ENCODE measurements around the gene EFCAB11.

The EFCAB11 gene, protein sequence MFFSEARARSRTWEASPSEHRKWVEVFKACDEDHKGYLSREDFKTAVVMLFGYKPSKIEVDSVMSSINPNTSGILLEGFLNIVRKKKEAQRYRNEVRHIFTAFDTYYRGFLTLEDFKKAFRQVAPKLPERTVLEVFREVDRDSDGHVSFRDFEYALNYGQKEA

DNA sequence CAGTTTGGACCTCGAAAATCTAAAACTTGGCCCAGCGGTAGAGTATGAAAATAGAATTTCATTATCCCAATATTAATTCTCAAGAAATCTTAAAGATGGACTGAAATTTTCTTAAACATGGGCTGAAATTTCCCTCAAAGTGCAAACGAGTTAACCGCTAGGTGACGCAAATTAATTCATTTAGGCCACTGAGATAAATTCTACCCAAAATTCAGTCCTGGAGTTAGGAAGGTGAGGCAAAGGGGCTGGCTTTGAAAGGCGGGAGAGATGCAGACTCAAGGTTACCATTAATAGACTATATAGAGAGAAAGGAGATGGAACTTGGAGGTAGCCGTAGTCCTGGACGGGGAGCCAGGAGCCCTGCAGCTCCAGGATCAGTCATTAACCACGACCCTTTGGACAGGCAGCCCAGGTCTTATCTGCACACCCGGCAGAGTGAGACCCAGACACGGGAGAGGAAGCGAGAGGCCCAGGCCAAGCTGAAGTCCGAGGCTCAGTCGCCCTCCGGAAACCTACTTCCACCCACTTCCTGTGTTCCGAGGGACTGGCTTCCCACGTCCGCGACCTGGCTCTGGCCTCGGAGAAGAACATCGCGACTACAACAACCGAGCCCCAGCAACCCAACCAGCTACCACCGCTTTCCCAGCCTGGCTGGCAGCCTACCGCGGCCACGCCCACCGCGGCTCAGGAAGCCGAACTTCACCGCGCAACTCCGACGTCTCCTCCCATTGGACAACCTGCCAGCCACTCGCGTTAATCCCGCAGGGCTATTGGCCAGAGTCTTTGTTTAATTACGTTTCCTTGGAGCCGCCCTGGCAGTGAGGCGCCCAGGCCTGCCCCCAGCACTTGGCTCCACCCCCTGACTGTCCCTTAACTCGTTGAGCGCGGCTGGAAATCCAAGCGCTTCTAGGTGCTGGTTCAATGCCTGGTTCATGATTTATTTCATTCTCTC, at the start of gene EFCAB11:
Gene EFCAB11, minus strand, starts transcription at position 661 of the 952 bp plus-strand sequence. Its CDS starts 70 bp downstream, at position 591.
- peak; percentile 100 for DNase-seq

DNA sequence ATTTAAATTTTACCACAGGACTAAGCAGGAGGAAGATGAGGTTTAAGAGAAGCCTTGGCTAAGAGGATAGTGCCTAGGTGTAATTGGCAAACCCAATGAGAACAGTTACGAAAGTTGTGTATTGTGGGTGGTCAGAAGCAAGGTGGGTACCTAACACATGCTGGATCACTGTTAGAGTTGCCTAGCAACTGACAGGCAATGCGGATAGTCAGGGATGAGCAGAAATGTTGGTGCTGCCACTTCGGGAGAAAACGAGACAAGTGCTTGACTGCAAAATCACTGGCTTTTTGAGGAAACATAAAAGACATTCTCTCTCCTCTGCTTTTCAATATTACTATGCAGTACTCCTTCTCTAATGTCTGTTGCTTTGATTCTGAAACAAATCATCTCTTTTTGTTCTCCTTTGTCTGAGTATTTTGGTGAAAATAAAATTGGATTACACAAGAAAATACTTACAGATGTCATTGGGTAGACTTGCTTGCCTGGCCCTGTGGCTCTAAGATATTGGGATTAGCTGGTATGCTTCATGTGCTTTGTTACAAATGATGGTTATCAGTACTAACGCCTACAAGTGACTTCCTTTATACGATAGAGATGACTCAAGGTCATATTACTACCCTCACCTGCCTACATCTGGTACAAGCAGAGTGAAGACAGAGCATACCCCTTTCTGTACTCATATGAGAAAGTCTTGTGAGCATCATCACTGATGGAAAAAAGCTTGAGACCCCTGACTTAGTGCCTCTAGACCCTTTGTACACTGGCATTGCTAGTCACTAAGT, 49.2 kb upstream of the EFCAB11 start:
- DNase-seq, result no peak

DNA sequence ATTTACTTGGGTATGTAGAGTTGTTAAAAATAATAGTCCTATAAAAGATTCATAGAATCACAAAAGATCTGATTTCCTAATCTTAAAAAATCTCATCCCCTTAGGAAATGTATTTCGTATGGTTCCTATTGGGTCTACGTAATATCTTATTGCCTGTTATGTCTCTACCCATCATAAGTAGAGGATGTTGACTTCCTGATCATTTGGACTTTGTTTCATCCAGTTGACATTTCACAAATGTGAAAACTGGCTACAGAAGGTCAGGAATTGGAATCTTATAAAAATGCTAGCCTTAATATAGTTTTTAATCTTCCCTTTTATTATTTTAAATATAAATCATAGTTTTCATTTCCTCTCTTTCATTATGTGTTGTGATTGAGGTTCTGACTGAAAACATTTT, 46.4 kb upstream of the EFCAB11 start:
- no peak for DNase-seq

DNA sequence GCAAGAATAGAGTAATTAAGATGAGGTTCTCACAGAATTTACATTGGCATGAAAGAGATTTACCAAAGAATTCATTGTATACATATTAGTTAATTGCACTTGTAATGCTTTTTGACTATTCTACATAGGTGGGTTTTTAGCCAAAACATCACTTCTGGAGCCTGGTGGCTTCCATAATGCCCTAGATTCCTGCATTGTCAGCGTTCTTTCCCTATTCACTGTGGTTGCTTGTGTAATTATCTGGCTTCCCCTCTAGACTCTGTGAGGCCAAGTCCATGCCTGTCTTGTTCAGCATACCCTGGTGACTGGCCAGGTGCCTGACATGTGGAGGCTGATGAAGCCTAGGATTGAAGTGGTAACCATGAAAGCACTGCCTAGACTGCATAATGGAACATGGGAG, 42.4 kb upstream of the EFCAB11 start:
- DNase-seq, result no peak

DNA sequence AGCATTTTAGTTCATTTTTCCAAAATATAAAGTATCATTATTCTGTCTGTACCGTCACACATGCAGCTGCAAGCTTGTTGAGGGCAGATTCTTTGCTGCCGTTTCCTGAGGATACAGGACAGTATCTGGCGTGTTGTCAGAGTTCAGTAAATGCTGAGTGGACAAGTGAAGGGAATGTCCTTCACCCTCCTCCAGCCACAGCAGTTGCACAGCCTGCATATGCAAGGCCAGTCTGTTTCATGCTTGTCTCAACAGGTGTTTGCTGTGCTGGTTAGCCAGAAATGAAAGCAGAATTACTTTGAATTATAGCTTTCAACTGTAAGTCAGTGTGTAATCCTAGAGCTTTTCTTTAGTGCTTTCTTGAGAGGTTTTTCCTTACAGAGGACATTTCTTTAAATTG, 37.7 kb upstream of the EFCAB11 start:
- no peak for DNase-seq

DNA sequence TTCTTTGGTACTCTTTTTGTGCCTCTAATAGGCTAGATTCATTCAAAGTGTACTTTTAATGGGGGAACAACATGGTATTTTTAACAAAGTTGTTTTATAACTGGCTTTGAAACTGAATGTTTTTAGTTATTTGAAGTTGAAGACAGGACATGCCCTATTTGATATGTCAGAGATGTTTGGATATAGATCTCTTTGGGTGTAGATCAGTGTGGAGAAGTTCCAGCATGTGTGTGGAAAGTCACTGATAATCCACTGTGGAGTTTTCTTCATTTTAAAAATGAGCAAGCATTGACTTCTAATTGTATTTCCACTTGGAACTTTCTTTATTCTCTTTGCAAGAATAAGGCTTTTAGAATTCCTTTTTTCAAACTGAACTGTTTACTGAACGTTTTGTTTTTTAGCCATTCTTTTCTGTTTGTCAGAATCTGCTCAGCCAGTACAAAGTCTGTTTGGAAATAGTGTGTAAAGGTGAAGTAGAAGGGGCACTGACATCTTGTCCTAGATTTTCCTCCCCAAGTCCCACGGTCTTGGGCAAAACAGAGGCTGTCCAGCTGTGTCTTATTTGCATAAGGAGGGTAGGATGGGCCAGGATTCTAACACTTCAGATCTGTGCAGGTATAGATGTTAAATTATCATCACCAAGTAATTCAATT, 36.2 kb upstream of the EFCAB11 start:
- no peak for DNase-seq

DNA sequence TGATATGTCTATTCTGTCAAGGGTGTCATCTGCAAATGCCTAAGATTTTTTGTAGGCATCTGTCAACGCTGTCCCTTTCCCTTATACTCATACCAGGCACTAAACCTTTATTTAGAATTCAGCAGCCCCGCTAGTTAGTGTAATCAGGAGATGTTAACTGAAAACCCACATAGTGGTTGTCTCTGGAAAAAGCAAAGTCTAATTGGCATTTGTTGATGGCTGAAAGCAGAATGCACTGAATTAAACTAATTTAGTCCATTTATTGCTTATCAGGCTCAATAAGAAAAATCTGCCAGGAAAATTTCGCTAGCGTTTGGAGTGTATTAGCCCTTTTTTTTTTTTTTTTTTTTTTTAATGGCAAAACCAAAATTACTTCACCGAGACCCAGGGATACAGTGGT, 35.7 kb upstream of the EFCAB11 start:
- DNase-seq, result no peak

DNA sequence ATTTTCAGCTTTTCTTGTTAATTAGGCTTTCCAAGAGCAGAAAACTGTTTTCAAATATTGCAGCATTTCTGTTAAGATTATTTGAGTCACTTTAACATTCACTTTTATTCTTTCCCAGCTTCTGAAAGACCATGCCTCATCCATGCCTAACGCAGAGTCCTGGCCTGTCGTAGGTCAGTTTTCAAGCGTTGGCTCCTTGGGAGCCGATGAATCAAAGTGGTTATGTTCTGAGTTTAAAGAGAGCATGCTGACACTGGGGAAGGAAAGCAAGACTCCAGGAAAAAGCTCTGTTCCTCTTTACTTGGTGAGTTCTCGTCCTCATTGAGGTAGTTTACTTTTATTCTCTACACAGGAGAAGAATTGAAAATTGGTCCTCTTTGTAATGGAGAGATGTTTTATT, 34.3 kb upstream of the EFCAB11 start:
- DNase-seq, result no peak

DNA sequence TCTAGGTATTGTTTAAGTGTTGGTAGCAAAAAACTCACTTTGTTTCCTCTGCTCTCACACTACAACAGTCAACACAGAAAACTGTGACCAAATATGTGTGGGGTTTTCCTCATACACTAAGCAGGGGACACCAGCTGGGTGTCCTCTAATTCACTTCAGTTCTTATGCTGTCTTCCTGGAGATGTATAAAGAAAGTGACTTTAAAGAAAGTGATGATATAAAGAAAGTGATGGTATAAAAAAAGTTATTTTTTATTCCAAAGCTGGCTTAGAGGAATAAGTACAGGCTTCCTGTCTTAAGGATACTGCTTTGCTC, 32.6 kb upstream of the EFCAB11 start:
- no peak for DNase-seq

DNA sequence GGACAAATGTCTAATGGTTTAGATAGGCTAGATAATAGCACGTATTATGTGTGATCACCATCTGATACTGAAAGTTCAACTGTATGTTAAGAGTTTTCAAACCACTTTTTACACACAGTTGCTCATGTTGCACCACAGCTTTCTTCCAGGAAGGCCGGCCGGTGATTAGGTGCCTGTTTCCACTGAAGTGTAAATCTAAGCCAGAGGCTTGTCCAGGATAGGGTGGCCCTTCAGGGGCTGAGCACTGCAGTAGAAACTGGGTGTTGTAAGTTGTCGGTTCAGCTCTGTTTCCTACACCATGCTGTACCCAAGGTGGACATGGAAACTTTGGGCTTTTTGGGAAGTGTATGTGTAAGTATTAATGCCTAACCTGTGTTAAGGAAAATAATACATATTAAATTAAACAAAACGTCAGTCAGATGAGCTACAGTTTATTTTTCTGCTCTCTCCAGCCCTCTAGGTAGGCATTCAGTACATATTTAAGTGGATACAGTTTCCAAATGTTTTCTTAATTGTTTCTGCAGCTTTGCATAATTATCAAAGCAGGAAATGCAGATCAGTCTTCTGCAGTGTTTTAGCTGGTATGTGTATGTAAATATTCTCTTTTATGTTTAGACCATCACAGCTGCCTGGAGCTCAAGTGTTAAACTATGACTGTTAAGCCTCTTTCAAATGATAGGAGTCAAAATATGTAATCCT, 32.1 kb upstream of the EFCAB11 start:
- DNase-seq, result no peak

DNA sequence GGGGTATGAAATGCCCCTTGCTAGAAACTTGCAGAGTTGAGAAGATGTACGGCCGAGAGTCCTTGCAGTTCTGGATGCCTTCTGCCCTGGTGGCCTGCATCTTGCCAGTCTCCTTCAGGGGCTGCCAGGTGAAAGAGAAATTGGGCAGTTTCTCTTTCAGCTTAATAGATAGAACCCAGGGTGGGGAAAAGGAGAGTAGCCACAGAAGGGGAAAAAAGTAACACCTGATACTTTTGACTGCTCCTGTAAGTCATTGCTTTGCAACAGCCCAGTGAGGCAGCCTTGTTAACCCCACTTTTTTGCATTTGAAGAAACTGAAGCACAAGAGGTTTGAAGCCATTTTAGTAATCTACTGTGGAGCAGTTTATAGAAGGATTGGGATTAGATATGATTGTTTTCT, 28.8 kb upstream of the EFCAB11 start:
- no peak for DNase-seq

DNA sequence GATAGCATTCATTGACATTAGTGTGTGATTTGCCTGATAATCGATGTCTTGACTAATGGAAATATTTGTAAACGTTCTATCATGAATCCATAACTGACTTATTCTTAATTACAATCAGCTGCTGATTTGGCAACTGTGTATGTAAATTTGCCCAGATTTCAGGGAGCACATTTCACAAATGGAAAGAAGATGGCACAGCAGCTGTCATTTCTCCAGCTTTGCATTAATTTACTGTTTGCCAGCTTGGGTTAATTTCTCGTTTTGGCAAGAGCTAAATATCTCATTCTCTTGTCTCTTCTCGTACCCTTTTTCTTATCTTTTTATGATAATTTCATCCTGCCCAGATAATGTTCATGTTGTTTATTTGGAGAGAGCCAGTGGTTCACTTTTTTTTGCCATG, 24.1 kb upstream of the EFCAB11 start:
- no peak for DNase-seq

DNA sequence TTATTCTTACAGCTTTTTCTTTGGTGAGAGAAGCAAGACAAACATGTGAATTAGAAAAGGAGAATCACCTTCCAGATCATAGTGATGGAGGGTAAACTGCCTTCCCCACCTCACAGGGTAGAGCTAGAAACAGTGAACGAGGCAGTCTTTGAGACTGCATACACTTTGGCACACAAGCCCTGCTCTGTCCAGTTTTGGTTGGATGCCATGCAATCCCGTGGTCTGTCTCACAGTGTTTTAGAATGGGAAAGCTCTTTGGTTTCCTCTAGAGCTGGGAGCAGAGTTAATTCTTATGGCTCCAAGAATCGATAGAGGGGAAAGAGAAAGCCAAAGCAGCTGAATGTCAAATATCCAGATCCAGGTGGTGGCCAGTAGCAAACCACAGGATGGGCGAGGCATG, 23.1 kb upstream of the EFCAB11 start:
- DNase-seq, result no peak

DNA sequence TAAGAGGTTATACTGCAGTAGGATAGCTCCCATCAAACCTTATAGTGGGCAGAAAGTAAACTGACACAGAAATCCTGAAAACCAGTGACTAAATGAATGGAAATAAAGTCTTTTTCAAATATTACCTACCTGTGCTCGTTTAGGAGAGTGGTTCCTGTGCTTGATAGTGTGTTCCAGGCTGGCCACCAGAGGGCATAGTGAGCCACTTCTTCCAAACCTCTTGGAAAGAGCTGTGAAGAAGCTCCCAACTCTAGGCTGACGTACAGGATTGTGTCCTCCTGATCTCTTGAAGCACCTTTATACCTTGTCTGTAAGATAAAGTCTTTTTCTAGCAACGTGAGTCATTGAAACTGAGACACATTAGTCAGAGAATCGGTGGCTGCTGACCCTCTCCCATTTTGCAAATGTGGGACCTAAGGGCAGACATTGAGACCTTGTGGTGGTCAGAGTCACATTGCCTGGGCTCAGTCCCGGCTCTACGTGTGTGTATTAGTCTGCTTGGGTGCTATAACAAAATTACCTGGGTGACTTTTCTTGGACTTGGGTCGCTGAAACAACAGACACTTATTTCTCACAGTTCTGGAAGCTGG, 18.8 kb upstream of the EFCAB11 start:
- peak; percentile 79 for DNase-seq

DNA sequence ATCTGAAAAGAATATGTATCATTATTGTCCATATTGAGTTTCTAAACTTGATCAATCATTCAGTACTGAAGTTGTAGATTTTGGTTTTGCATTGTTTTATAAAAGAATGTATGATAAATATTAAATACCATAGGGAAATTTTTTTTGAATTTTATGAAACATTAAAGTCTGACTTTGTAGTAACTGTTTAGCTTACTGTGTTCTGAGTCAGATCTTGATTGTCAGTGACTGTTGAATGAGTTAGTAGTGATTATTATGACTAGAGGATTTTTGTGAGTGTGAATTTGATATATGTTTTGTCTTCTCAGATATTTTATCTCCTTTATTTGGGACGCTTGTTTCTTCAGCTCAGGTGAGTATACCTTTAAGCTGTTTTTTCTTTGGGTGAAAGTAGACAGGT, 11.3 kb upstream of the EFCAB11 start:
- no peak for DNase-seq

DNA sequence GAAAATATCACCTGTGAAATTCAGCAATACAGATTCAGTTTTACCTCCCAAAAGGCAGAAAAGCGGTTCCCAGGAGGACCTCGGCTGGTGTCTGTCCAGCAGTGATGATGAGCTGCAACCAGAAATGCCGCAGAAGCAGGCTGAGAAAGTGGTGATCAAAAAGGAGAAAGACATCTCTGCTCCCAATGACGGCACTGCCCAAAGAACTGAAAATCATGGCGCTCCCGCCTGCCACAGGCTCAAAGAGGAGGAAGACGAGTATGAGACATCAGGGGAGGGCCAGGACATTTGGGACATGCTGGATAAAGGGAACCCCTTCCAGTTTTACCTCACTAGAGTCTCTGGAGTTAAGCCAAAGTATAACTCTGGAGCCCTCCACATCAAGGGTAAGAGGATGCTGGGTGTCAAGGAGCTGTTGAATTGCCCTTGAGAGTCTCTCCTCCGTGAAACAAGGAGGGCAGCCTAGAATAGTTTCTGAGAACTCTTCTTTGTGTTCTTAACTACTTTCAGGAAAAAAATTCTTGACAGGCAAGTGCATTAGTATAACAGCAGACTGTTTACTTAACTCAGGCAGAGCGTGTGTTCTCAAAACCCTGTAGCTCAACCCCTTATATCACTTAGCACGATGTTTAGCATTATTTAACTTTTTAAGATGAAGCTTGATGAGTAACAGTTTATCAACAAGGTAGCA, 8.9 kb upstream of the EFCAB11 start:
- DNase-seq, result no peak

DNA sequence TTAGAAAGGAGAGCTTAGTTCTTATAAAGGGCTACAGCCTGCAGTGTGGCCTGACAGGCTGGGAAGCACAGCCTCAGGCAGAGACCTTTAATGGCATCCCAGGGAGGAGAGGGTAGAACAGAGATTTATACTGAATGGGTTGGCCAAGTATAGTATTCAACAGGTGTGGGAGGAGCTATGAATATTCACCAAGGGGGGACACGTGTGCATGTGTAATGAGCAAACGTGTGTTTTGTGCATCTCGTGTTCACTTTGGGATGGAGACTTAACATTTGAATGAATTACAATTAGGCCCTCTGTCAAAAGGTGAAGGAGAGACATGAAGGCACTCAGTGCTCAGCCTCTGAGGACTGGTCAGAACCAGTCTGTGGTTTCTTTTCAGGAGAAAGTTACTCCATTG, 6.4 kb upstream of the EFCAB11 start:
- no peak for DNase-seq

DNA sequence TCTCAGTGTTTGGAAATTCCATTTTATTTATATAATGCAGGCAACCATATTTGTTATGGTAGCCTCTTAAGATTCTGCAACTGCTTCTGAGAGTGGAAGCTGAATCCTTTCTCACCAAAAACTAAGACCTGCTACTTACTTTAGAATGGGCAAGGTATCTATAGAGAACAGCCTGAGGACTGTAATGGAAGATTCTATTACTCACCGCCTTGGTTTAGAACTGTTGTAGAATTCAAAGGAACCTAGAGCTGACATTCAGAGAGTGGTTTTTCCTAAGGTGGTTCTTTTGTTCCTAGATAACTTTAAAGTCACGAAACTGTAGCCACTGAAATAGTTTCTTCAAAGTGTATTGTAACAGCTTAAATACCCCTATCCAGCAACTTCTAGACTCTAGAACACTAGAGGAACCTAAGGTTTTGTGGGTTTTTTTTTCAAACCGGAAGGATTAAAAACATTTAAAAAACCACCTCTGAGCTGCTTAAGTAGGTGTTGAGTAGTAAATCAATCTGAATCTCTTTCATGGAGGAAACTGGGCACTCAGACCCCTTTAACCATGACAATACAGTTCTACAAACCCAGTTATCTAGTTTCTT, 5.4 kb upstream of the EFCAB11 start:
- no peak for DNase-seq

DNA sequence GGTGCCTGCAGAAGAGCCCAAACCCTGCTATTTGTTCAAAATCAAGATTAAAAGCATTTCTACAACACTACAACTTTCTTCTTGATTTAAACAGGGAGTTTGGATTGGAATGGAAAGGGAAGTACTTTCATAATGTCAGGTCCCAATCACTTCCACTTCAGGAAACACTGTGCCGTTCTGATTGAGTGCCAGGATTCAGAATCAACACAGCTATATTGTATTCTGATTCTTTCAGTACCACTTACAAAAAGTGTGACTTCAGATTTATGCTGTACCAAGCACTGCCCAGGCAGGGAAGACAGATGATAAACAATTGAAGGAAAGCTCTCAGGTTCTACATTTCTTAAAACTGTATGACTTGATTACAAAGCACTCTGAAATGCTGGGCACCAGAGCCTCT, 4.4 kb upstream of the EFCAB11 start:
- no peak for DNase-seq

DNA sequence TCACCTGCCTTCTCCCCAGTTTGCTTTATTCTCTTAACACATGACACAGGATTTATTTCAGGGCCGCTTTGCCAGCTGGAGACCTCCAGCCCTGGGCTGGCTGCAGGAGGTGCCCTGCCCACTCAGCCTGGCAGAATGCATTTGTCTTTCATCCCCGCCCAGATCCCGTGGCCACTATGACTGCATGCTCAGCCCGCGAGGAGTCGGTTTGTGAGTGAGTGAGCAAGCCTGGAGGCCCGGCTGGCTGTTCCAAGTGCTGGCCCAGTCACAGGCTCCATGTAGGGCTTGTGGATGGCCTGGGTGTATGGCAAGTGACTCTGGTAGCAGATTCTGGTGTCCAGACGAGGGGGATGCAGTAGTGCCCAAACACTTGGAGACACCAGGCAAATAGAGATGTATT, 3.3 kb upstream of the EFCAB11 start:
- no peak for DNase-seq

DNA sequence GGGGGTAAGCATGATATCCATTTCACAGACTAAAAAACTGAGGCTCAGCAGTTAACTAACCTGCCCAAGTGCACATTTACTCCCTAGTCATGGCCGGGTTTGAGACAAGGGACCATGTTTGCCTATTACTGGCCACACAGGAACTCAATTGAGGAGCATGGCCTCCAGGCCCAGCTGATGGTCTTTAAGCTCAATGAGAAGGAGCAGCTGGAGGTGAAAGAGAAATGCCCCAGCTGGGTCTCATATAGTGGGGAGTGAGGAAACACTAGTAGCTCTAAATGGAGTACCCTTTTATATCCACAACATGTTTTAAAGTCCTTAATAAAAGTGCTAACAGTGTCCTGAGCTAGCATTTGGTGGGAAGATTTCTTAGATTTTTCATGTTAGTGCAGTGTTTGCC, 2.8 kb upstream of the EFCAB11 start:
- no peak for DNase-seq

Measured in NCI-H1694 treated with DMSO at 0.1 percent for 48 hours (cell line).